ENCODE measurements around the gene KNL1.
"Not testable (repeated sequence)": the region's sequence is repeated elsewhere in the genome, so short reads cannot be mapped to it uniquely, and the experiment has no call there.

The KNL1 gene

DNA sequence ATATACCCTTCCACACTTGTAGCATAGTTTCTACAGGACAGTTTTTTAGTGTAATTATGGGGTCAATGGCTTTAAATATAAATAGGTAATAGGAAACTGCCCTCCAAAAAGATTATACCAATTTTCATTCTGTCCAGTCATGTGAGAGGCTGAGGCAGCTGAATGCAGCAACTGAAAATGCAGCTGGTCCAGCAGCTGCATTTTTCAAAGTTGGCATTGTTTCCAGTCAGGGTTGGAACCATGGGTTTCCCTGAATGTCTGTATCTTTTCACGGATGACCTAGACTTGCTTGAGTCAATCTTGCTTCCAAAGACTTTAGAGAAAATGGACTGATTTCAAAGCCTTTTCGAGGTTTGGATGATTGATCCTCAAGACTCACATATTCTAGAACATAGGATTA lies 9.9 kb upstream of the KNL1 start:
- DNase-seq (ENCODE audit: low read depth in 2 of 2): no peak

DNA sequence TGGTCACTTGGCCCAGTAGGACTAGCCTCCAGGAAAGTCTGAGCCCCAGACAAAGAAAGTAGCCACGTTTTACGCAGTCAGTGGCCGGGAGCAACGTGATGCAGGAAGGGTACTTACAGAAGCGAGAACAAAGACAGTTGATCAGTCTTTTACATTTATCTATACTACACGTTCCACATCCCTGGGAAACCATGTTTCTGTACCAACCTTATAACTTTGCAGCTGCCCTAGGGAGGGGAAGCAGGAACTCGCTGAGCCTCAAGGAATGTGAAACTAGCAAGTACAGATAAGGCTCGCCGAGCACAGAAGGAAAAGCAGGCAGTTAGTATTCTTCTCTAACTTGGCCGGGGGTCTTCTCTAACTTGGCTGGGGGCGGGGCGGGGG lies 3.4 kb upstream of the KNL1 start:
- DNase-seq (ENCODE audit: low read depth in 2 of 2): no peak

DNA sequence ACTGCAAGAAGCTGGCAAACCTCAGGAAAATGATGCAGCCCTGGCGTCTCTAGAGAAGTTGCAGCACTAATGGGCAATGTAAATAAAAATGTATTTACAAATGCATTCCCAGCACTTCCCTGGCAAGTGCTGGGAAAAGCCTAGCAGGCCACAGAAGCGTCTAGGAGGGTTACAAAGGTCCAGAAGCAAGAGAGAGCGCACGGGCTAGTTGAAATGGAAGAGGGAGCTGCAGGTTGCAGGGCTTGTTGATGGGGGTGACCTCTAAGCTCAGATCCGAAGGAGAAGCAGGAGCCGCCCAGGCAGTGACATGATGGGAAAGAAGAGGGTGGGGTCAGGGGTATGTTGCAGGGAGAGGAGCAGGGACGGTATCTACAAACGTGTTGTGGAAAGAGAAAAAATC lies 2.7 kb upstream of the KNL1 start:
- DNase-seq (ENCODE audit: low read depth in 2 of 2): no peak

DNA sequence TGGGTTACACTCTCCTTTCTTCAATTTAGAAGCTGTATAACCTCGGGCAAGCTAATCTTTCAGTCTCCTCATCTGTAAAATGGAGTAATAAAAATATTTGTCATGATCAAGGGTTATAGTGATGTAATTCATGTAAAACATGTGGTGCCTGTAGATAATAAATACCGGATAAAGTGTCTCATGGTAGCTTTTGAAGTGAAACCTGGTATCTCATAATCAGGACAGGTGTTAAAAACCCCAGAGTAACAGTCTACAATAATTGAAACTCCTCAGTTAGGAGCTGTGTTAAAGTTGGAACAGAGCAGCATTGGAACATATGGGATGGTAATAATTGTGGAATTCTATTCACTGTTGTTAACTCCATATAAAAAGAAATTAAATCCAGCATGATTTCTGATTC lies 884 bp upstream of the KNL1 start:
- no peak for DNase-seq (ENCODE audit: low read depth in 2 of 2)

DNA sequence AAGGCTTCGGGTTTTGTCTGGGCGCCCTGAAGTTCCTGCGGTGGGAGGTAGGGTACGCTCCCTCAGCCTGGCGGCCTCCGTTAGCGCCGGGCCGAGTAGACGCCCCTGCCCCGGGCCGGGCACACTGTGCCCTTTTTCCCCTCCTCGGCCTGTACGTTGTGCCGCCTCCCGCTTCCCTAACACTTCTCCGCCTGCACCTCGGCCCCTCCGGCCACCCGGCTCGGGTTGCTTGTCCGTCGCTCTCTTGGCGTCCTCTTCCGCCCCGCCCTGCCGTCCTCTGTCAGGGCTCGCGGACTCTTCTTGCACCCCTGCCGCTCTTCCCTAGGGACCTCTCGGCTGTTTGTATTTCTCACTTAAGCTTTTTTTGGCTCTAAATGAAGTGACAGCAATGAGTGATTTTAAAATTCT lies 384 bp downstream of the KNL1 start:
- DNase-seq (ENCODE audit: low read depth in 2 of 2): peak in 1 of 2 donors; percentile 26

DNA sequence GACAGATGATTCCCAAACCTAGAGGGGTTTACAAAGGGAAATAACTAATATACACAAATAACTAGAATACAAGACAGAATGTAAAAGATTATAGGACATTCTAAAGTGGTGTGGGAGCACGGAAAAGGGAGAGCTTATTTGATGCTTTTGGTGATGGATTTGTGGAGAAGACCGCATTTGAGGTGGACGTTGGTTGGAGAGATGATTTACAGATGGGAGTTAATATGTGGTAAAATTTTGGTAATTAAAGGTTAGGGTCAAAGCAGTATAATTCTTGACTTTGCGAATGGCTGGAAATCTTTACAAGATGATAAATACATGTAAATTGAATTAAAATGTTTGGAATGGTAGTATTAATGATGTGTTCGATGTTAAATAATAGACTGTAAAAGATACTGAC lies 1.2 kb downstream of the KNL1 start:
- DNase-seq (ENCODE audit: low read depth in 2 of 2): no peak

DNA sequence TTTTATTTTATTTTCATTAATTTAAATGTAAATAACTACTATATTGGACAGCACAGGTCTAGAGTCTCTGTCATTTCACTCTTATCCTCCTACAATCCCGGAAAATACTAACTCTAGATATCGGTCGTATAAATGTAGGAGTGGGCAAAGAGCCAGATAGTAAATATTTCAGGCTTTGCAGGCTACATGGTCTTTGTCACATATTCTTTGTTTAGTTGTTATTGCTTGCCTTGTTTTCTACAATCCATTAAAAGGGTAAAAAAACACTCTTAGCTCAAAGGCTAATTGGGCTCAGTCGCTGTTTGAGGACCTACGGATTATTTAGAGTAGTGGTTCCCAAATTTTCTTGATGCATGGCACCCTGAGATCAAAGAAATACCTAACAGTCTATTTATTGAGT lies 1.7 kb downstream of the KNL1 start:
- DNase-seq (ENCODE audit: low read depth in 2 of 2): no peak

DNA sequence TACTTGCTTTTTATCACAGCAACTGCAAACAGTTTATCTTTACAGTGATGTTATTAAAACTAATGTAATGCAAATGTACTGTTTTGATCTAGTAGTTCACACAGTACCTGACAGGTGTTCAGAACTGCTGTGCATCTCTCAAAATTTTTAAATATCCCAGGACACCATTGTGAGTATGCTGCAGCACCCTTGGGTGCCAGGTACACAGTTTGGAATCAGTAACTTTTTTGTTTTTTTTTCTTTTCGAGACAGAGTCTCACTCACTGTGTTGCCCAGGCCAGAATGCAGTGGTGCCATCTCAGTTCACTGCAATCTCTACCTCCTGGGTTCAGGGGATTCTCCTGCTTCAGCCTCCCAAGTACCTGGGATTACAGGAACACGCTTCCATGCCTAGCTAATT lies 3.0 kb downstream of the KNL1 start:
- DNase-seq (ENCODE audit: low read depth in 2 of 2): no peak

DNA sequence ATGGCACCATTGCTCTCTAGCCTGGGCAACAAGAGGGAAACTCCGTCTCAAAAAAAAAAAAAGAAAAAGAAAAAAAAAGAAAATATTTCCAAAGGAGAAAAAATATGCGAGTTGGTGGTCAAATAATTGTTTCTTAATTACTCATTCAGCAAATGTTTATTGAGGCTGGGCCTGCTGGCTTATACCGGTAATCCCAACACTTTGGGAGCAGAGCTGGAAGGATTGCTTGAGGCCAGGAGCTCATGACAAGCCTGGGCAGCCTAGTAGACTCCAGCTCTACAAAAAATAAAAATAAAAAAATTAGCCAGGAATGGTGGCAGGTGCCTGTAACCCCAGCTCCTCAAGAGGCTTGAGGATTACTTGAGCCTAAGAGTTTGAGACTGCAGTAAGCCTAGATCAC lies 4.1 kb downstream of the KNL1 start:
- no peak for DNase-seq (ENCODE audit: low read depth in 2 of 2)

DNA sequence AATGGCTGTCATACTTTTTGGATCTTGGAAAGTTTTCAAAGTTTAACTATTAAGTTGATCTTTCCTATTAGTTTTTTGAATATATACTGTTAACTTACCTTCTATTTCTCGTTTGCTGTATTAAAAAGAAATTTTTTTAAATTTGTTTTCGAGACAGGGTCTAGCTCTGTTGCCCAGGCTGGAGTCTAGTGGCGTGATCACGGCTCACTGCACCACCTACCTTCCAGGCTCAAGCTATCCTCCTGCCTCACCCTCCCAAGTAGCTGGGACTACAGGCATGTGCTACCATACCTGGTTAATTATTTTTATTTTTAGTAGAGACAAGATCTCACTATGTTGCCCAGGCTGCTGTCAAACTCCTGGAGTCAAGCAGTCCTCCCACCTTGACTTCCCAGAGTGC lies 4.6 kb downstream of the KNL1 start:
- DNase-seq (ENCODE audit: low read depth in 2 of 2): no peak

DNA sequence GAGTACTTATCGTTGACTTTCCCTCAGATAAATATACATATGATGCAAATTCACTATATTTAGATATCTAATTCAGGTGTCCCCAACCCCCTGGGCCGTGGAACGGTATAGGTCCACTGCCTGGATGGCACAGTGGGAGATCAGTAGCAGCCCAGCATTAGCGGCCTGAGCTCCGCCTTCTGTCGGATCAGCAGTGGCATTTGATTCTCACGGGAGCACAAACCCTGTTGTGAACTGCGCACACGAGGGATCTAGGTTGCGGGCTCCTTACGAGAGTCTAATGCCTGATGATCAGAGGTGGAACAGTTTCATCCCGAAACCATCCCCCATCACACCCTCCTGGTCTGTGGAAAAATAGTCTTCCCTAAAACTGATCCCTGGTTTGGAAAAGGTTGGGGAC lies 6.9 kb downstream of the KNL1 start:
- DNase-seq (ENCODE audit: low read depth in 2 of 2): no peak

DNA sequence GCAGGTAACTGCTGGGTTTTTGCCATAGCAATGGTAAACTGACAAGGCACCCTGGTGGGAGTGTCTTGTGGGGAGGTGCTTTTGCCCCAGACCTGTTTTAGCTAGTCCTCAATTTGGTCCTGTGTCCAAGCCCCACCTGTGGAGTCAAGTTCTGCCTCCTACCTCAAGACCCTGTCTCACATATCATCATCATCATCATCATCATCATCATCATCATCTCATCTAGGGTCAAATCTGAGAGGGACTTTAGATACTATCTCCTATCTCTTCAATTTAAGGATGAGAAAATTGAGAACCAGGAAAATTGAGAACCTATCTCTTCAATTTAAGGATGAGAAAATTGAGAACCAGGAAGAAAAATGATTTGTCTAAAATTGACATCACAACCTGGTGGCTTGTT lies 9.9 kb downstream of the KNL1 start:
- no peak for DNase-seq (ENCODE audit: low read depth in 2 of 2)

DNA sequence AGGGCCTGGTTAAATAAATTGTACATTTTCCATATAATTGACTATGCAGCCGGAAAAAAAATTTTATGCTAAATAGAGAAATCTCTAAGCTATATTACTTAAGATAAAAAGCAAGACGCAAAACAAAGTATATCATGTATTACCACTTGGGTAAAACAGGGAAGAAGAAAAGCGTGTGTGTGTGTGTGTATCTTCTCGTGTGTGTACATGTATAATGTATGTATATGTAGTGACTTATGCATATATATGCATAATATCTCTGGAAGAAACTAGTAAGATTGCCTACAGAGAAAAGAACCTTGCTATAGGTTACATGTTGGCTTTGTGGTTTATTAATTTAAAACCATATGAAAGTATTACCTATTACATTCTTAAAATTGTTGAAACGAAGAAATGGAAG lies 19.0 kb downstream of the KNL1 start:
- DNase-seq (ENCODE audit: low read depth in 2 of 2): no peak

DNA sequence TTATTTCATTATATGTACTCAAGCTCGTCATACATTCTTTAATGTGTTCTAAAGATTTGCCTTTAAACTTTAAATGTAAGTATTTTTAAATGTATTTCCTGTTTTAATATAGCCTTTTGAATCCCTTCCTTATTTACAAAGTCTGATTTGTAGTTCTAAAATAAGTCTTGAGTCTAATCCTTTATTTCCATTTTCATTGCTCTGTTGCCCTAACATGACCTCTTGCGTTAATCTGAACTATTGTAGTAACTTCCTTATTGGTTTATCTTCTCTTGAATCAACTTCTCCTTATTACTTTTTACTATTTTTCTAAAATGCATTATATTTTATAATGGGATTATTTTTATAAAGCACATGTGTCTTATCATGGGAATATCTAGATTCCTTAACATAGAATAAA lies 24.0 kb downstream of the KNL1 start:
- DNase-seq (ENCODE audit: low read depth in 2 of 2): no peak

DNA sequence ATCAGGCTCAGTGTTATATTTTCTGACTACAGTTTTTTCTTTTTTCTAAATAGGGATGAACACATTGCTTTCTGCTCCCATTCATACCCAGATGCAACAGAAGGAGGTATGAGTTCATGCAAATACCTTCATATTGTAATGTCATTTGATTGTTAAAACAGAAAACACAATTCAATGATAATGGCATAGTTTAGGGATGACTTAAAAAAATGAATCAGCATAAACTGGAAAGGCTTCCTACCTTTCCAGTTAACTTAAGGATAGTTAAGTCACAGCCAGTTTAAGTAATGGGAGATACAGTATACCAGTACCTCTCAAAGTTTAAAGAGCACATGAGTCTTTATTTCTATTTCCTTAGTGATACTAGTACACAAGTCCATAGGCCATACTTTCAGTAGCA lies 24.9 kb downstream of the KNL1 start:
- no peak for DNase-seq (ENCODE audit: low read depth in 2 of 2)

DNA sequence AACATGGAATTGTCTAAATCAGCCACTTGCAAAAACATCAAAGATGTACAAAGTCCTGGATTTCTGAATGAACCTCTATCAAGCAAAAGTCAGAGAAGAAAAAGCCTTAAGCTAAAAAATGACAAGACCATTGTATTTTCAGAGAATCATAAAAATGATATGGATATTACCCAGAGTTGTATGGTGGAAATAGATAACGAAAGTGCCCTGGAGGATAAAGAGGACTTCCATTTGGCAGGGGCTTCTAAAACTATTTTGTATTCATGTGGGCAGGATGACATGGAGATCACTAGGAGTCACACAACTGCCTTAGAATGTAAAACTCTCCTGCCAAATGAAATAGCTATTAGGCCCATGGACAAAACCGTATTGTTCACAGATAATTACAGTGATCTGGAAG lies 29.3 kb downstream of the KNL1 start:
- no peak for DNase-seq (ENCODE audit: low read depth in 2 of 2)

DNA sequence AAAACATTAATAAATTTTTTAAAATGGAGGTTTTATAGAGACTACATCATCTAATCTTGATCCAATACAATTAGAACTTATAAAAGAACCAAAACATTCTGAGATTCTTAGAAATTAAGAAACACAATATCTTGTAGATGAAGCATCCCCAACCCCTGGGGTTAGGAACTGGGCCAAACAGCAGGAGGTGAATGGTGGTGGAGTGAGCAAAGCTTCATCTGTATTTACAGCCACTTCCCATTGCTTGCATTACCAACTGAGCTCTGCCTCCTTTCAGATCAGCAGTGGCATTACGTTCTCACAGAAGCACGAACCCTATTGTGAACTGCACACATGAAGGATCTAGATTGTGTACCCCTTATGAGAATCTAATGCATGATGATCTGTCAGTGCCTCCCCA lies 36.3 kb downstream of the KNL1 start:
- DNase-seq (ENCODE audit: low read depth in 2 of 2): no peak

DNA sequence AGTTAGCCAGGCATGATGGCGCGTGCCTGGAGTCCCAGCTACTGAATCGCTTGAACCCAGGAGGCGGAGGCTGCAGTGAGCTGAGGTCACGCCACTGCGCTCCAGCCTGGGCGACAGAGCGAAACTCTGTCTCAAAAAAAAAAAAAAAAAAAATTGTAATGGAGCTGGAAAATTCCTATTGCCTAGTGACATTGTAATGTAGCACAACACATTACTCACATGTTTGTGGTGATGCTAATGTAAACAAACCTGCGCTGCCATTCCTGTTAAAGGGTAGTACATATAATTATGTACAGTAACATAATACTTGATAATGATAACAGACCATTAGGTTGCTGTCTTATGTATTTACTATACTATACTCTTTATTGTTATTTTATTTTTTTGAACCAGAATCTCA lies 39.1 kb downstream of the KNL1 start:
- no peak for DNase-seq (ENCODE audit: low read depth in 2 of 2)

DNA sequence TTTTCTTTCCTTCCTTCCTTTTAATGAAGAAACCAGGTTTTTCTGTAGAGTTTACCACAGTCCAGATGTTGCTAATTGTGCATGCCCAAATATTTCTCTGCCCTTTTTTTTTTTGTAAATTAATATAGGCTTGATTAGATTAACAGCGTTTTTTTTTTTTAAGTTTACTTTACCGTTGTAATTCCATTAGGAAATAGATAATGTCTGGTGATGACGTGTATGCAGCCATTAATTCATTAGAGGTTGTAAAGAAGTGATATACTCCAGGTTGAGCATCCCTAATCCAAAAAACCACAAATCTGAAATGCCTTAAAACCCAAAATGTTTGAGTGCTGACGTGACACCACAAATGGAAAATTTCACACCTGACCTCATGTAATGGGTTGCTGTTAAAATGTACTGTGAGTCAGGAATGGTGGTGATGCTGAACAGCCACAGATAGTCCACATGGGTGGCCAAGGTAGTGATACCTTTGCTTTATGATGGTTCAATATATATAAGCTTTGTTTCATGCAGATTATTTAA lies 43.2 kb downstream of the KNL1 start:
- no peak for DNase-seq (ENCODE audit: low read depth in 2 of 2)

DNA sequence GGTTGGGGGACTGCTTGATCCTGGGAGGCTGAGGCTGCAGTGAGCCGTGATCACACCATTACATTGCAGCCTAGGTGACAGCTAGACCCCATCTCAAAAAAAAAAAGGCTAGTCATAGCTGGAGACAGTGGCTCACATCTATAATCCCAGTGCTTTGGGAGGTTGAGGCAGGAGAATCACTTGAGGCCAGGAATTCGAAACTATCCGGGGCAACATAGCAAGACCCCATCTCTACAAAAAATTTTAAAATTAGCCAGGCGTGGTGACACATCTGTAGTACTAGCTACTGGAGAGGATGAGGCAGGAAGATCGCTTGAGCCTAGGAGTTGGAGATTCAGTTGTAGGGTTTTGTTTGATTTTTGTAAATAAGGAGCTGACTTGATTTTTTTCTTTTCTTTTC lies 45.6 kb downstream of the KNL1 start:
- no peak for DNase-seq (ENCODE audit: low read depth in 2 of 2)

DNA sequence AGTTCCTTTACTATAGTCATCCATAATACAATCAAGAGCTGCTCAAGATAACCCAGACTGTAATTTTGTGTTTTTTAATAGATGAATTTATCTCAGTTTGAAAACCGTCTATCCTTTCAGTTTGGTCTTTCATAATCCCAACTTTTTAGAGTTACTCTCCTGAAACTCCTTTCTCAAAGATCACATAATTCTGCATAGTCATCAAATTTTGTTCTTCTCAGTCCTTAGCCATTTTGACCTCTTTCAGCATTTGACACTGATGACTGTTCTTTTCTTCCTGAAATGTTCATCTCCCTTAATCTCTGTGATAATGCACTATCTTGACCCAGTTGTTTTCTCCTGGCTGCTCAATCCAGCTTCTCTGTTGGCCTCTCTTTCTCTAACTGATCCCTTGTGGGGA lies 53.5 kb downstream of the KNL1 start:
- no peak for DNase-seq (ENCODE audit: low read depth in 2 of 2)

DNA sequence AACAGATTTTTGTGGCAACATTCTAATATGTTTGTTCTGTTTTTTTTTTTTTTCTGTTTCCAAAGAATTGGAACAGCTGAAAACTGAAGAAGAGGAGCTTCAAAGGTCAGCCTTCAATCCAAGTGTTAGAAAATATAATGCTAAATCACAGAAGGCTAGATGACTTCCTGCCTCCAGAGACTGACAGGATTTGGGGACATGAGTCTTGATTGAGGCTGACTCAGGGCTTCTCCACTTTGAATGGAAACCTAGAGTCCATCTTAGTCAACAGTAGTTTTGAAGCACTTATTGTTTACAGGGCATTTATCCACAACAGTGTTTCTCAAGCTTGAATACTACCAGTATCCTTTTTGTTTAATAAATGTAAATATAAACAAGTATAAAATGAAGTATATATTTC lies 56.4 kb downstream of the KNL1 start:
- no peak for DNase-seq (ENCODE audit: low read depth in 2 of 2)

DNA sequence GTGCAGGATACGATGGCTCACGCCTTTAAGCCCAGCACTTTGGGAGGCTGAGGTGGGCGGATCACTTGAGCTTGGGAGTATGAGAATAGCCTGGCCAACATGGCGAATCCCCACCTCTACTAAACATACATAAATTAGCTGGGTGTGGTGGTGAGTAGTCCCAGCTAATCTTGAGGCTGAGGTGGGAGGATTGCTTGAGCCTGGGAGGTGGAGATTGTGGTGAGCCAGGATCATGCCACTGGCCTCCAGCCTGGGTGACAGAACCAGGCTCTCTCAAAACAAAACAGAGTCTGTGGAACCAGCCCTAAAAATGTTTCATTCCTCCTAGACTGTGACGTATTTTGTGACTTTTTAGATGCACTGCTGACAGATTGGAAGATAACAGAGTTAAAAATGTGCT lies 66.6 kb downstream of the KNL1 start:
- no peak for DNase-seq (ENCODE audit: low read depth in 2 of 2)

DNA sequence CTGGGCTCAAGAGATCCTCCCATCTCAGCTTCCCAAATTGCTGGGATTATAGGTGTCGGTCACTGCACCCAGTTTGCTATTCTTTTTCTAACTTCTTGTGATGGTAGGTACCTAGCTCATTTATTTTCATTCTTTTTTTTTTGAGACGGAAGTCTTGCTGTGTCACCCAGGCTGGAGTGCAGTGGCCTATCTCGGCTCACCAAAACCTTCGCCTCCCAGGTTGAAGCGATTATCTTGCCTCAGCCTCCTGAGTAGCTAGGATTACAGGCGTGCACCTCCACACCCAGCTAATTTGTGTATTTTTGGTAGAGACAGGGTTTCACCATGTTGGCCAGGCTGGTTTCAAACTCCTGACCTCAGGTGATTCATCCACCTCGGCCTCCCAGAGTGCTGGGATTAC lies 70.9 kb downstream of the KNL1 start:
- DNase-seq (ENCODE audit: low read depth in 2 of 2): no peak

DNA sequence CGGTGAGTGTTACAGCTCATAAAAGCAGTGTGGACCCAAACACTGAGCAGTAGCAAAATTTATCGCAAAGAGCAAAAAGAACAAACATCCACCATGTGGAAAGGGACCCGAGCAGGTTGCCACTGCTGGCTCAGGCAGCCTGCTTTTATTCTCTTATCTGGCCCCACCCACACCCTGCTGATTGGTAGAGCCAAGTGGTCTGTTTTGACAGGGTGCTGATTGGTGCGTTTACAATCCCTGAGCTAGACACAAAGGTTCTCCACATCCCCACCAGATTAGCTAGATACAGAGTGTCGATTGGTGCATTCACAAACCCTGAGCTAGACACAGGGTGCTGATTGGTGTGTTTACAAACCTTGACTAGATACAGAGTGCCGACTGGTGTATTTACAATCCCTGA lies 82.2 kb downstream of the KNL1 start:
- DNase-seq (ENCODE audit: low read depth in 2 of 2): not testable (repeated sequence)
